ENCODE data around the gene GREB1.

GREB1 gene

DNA sequence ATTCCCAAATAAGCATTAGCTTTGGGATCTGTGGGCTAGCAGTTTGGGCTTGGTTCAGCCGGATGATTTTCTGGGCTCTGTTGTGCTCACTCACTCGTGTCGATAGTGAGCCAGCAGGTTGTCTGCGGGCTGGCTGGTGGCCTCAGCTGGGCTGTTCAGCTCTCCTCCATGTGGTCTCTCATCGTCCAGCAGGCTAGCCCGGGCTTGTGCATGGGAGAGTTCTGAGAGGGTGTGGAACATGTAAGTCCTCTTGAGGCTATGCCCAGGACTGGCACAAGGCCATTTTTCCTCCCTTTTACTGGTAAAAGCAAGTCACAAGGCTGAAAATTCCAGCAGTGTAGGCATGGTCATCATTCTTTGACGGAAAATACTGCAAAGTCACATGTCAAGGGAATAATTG lies 97.6 kb downstream of the GREB1 start:
- DNase-seq (ENCODE audit: low read depth in 1 of 2, low spot score in 1 of 2) = no peak

DNA sequence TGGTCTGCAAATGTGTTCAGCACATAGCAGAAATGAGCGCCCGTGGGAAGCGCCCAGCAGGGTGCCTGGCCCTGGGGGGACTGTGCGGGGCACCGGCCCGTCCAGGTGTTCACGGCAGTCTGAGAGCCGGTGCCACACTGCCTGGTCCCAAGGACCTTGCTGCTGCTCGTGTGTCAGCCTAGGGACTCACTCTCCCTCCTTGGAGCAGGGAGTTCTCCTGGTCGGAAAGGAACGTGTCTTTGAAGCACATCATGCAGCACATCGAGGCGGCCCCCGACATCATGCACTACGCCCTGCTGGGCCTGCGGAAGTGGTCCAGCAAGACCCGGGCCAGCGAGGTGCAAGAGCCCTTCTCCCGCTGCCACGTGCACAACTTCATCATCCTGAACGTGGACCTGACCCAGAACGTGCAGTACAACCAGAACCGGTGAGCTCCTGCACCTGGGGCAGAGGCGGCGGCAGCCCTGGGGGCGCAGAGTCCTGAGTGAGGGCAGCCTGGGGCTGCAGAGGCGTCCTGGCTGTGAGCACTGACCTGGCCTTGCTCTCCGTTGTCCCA lies 100.2 kb downstream of the GREB1 start:
- DNase-seq (ENCODE audit: low read depth in 1 of 2, low spot score in 1 of 2) = no peak

DNA sequence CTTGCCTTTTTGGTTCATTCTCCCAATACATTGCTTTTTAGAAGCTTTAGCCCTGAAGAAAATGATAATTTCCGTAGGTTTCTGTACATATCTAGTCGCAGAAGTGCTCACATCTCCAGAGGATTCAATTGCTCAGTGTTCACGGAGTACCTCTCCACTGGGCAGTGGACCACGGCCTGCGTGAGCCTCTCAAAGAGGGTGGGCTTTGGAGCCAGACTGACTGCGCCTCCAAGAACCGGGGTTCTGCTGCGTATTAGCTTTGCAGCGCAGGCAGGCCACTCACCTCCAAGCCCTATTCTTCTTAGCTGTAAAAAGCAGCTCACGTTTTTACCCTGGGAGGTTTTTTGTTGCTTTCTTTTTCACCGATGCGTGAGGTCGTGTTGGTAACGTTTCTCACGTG lies 100.7 kb downstream of the GREB1 start:
- no peak for DNase-seq (ENCODE audit: low read depth in 1 of 2, low spot score in 1 of 2)

DNA sequence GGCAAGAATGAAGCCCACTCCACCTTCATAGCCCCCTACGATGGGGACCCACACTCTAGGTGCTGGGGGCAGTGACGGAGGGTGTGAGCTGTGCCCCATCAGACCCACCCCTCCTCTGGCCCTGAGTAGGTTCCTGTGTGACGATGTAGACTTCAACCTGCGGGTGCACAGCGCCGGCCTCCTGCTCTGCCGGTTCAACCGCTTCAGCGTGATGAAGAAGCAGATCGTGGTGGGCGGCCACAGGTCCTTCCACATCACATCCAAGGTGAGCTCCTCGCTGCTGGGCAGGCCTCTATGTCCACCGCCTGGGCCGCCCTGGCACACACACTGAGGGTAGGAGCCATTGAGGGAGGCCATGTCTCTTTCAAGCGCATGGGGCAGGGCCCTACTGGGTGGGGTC lies 101.3 kb downstream of the GREB1 start:
- DNase-seq (ENCODE audit: low read depth in 1 of 2, low spot score in 1 of 2) = no peak

GRCh38 chr2:11636593-11637295 lies 102.9 kb downstream of the GREB1 start:
- no peak for DNase-seq (ENCODE audit: low read depth in 1 of 2, low spot score in 1 of 2)

DNA sequence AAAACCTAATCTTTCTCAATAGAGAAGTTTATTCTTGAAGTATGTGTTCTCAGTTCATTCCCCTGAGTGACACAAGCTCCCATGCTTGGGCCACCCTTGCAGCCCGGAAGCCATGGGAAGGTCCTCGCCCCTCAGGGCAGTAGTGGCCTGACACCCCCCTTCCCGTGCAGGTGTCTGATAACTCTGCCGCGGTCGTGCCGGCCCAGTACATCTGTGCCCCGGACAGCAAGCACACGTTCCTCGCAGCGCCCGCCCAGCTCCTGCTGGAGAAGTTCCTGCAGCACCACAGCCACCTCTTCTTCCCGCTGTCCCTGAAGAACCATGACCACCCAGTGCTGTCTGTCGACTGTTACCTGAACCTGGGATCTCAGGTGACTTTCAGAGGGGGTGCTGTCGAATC lies 103.7 kb downstream of the GREB1 start:
- DNase-seq (ENCODE audit: low read depth in 1 of 2, low spot score in 1 of 2) = no peak

GRCh38 chr2:11639503-11639902 lies 105.7 kb downstream of the GREB1 start:
- DNase-seq (ENCODE audit: low read depth in 1 of 2, low spot score in 1 of 2) = no peak

- DNase-seq (ENCODE audit: low read depth in 1 of 2, low spot score in 1 of 2) = no peak
These were observed 106.3 kb downstream of the GREB1 start for GRCh38 chr2:11640132-11640531.

DNA sequence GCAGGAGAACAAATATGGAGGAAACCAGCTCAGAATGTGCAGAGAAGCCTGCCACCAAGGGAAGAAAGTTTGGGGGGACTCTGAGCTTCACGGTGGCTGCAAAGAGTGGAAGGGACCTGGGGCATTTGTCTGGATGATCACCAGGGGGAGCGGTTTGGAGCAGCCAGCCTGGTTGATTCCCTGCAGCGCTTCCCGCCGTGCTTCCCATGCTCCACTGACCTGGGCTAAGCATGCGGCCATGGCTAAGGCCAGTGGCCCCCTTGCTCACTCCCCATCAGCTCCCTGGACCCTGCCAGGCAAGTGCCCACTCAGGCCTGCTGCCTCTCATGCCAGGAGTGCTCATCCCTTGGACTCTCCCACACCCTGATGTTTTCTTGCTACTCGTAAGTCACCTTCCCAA lies 109.1 kb downstream of the GREB1 start:
- no peak for DNase-seq (ENCODE audit: low read depth in 1 of 2, low spot score in 1 of 2)

DNA sequence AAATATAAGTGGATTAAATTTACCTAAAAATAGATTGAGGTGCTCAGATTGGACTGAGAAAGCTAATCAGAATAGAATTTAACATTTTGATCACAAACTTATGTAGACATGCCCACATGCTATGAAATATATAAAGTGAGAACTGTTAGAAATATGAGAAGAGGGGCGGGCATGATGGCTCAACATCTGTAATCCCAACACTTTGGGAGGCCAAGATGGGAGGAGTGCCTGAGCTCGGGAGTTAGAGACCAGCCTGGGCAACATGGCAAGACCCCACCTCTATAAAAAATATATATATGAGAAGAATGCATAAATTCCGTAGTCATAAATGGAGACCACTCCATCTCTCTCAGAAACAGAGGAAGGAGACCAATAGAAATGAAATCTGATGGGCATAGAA lies 110.4 kb downstream of the GREB1 start:
- no peak for DNase-seq (ENCODE audit: low read depth in 1 of 2, low spot score in 1 of 2)

DNA sequence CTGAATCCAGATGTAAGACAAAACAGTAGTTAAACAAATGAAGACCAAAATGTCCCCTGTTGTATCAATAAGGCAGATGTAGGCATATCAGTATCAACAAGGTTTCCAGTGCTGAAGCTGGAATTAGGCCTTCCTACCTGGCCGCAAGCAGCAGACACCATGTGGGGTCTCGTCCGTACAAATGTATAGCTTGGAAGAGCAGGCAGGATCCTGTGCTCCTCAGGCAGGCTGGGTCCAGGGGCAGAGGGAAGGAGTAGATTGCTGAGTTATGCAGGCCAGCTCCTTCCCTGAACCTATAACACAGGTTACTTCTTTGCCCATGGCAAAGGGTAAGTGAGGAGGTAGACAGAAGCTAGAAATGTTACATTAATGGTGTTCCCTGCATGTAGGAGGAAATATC lies 112.7 kb downstream of the GREB1 start:
- DNase-seq (ENCODE audit: low read depth in 1 of 2, low spot score in 1 of 2) = no peak

- DNase-seq (ENCODE audit: low read depth in 1 of 2, low spot score in 1 of 2) = no peak
These were observed 114.2 kb downstream of the GREB1 start for GRCh38 chr2:11647834-11648600.

GRCh38 chr2:11649093-11649492 lies 115.2 kb downstream of the GREB1 start:
- no peak for DNase-seq (ENCODE audit: low read depth in 1 of 2, low spot score in 1 of 2)

DNA sequence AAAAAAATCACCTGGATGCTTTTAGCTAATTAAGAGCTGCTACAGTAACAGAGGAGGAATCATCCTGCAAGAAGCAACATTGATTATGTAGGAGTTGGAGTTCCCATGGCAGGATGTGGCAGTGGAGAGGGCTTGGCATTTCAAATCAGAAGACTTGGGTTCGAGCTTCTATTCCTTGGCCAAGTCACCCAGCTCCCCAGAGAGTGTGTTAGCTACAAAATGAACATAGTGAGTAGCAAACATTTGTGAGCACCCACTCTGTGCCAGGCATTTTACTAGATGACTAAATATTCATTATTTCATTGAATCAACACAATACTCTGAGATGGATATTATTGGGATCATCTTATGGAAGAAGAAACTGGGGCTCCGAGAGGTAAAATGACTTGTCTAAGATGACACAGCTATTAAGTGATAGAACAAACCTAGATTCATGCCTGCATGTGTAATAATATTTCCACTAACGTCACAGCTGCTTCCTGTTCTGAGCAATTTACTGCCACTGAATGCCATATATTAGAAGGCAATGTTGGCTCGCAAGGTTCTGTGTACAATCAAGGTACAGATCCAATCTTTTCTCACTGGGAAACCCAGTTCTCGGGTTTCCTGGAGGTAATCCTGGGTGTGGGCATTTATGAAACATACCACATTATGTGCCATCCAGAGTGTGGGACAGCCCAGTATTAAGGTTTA lies 118.2 kb downstream of the GREB1 start:
- no peak for DNase-seq (ENCODE audit: low read depth in 1 of 2, low spot score in 1 of 2)

DNA sequence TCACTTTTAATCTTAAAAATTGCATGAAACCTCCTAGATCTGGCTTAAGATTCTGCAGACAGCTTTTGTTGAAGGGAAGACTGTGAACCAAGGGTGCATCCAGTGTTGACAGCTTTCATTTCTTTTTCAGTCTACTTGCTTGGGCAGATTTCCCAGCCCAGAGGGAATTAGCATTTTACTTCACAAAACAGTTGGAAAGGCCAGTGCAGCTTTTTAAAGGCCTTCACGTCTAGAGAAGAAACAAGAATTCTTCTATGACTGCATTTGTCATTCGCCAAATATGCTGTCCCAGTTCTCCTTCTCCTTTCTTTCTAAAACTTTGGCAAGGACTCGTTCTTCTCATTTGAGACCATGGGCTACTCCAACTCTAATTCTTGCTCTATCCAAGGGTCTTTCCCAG lies 118.7 kb downstream of the GREB1 start:
- DNase-seq (ENCODE audit: low read depth in 1 of 2, low spot score in 1 of 2) = no peak

DNA sequence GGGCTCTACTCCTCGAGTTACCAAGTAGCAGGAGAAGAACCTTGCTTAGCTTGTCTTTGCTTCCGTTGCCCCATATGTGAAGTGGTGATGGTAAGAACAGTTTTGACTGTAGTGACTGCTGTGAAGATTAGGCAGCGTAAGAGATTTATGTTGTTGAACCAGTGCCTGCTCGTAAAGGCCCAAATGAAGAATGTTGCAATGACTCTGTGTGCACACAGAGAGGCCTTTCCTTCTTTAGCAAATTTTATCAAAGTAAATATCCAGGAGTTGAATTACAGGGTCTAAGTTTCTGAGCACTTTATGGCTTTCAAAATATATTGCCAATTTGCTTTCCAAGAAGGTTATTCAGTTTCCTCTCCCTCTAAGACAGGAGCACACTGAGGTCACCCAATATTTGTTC lies 121.7 kb downstream of the GREB1 start:
- DNase-seq (ENCODE audit: low read depth in 1 of 2, low spot score in 1 of 2) = no peak

- no peak for DNase-seq (ENCODE audit: low read depth in 1 of 2, low spot score in 1 of 2)
These were observed 122.4 kb downstream of the GREB1 start for GRCh38 chr2:11656252-11656651.

DNA sequence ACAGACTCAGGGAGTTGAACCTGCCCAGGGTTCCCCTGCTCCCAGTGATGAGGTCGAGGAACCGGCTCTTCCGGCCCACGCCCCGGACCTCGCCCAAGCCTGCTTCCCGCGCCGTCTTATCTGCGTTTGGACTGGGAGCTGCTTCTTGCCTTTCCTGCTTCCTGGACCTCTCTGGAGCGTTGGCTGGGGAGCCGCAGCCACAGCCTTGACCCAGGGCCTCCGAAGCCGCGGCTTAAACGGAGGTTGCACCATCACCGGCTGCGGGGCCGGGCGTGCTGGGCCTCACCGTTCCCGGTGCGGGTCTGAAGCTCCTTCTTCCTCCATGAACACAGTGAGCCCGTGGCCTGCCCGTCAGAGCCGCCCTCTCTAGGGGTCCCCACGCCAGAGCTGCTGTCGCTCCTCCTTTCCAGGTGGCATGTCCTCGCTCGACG lies 122.8 kb downstream of the GREB1 start:
- no peak for DNase-seq (ENCODE audit: low read depth in 1 of 2, low spot score in 1 of 2)

- no peak for DNase-seq (ENCODE audit: low read depth in 1 of 2, low spot score in 1 of 2)
These were observed 123.3 kb downstream of the GREB1 start for GRCh38 chr2:11657195-11657594.

- DNase-seq (ENCODE audit: low read depth in 1 of 2, low spot score in 1 of 2) = no peak
These were observed 123.8 kb downstream of the GREB1 start for GRCh38 chr2:11657646-11658045.

- DNase-seq (ENCODE audit: low read depth in 1 of 2, low spot score in 1 of 2) = no peak
These were observed 124.6 kb downstream of the GREB1 start for GRCh38 chr2:11658208-11659114.
